H9 (cell line): ENCODE results near the gene MCU. TPM values are rescaled to one million over a fixed set of nuclear protein-coding genes. Genes with fewer than 3 reads are reported as not detected.

ENCODE experiments used
- DNase-seq: peaks from one replicate; pipeline ENCODE4 v3.0.0-alpha.2; 2017
- H2AFZ ChIP-seq: one replicate; pipeline ENCODE4 v1.6.1; 2013; ENCODE audit warnings: mild to moderate bottlenecking, low read length, control low read depth, moderate library complexity
- H2AK5ac ChIP-seq: 2 replicates; pipeline ENCODE4 v1.6.1; 2013; ENCODE audit warnings: low read length, control low read depth, mixed read lengths; ENCODE audit not compliant: insufficient read length
- H2BK120ac ChIP-seq: one replicate; pipeline ENCODE4 v1.6.1; 2013; ENCODE audit warnings: low read depth, mild to moderate bottlenecking, low read length, control low read depth, inconsistent platforms; ENCODE audit not compliant: poor library complexity, severe bottlenecking
- H2BK12ac ChIP-seq: 2 replicates; pipeline ENCODE4 v1.6.1; 2013; ENCODE audit warnings: low read length, control low read depth, mixed read lengths, low read depth; ENCODE audit not compliant: insufficient read length
- H2BK15ac ChIP-seq: 2 replicates; pipeline ENCODE4 v1.6.1; 2013; ENCODE audit warnings: low read depth, low read length, control low read depth
- H2BK20ac ChIP-seq: one replicate; pipeline ENCODE4 v1.6.1; 2013; ENCODE audit warnings: low read depth, mild to moderate bottlenecking, low read length, control low read depth, inconsistent platforms; ENCODE audit not compliant: poor library complexity, severe bottlenecking
- H2BK5ac ChIP-seq: 2 replicates; pipeline ENCODE4 v1.6.1; 2013; ENCODE audit warnings: low read length, control low read depth, mixed read lengths; ENCODE audit not compliant: insufficient read length
- H3K14ac ChIP-seq: 2 replicates; pipeline ENCODE4 v1.6.1; 2013; ENCODE audit warnings: low read length, control low read depth; ENCODE audit not compliant: insufficient read depth
- H3K18ac ChIP-seq: 2 replicates; pipeline ENCODE4 v1.6.1; 2013; ENCODE audit warnings: low read depth, mild to moderate bottlenecking, mixed read lengths, low read length, control low read depth; ENCODE audit not compliant: insufficient read length
- H3K23ac ChIP-seq: 2 replicates; pipeline ENCODE4 v1.6.1; 2013; ENCODE audit warnings: low read length, control low read depth, mixed read lengths, low read depth; ENCODE audit not compliant: insufficient read length
- H3K23me2 ChIP-seq: 2 replicates; pipeline ENCODE4 v1.6.1; 2013; ENCODE audit warnings: low read depth, mild to moderate bottlenecking, mixed read lengths, low read length, control low read depth; ENCODE audit not compliant: insufficient read length, poor library complexity, severe bottlenecking
- H3K27ac ChIP-seq: 2 replicates; pipeline ENCODE4 v1.5.1; 2013; ENCODE audit warnings: low read length, control low read depth, mixed read lengths, low read depth; ENCODE audit not compliant: insufficient read length
- H3K27me3 ChIP-seq: 2 replicates; pipeline ENCODE4 v1.6.1; 2013; ENCODE audit warnings: low read length, control low read depth, inconsistent platforms; ENCODE audit not compliant: insufficient read depth
- H3K4ac ChIP-seq: 2 replicates; pipeline ENCODE4 v1.6.1; 2013; ENCODE audit warnings: low read depth, mild to moderate bottlenecking, control low read depth, inconsistent platforms, low read length, moderate library complexity
- H3K4me1 ChIP-seq: 2 replicates; pipeline ENCODE4 v1.6.1; 2013; ENCODE audit warnings: low read length, control low read depth, inconsistent platforms; ENCODE audit not compliant: insufficient read depth
- H3K4me2 ChIP-seq: 2 replicates; pipeline ENCODE4 v1.6.1; 2013; ENCODE audit warnings: low read length, control low read depth, mixed read lengths; ENCODE audit not compliant: insufficient read length, insufficient read depth
- H3K56ac ChIP-seq: 2 replicates; pipeline ENCODE4 v1.6.1; 2013; ENCODE audit warnings: low read depth, mild to moderate bottlenecking, mixed read lengths, low read length, control low read depth; ENCODE audit not compliant: insufficient read length
- H3K79me1 ChIP-seq: 2 replicates; pipeline ENCODE4 v1.6.1; 2013; ENCODE audit warnings: low read depth, mild to moderate bottlenecking, moderate library complexity, low read length, control low read depth, inconsistent platforms; ENCODE audit not compliant: insufficient read depth, poor library complexity, severe bottlenecking
- H3K79me2 ChIP-seq: 2 replicates; pipeline ENCODE4 v1.6.1; 2013; ENCODE audit warnings: low read length, control low read depth, inconsistent platforms; ENCODE audit not compliant: insufficient read depth
- H3K9ac ChIP-seq: 2 replicates; pipeline ENCODE4 v1.6.1; 2013; ENCODE audit warnings: low read length, control low read depth, mixed read lengths; ENCODE audit not compliant: insufficient read length; ENCODE audit errors: extremely low read depth
- H3K9me3 ChIP-seq: one replicate; pipeline ENCODE4 v1.6.1; 2013; ENCODE audit warnings: low read depth, low read length, inconsistent platforms; ENCODE audit not compliant: control insufficient read depth
- H3T11ph ChIP-seq: one replicate; pipeline ENCODE4 v1.6.1; 2013; ENCODE audit warnings: mild to moderate bottlenecking, low read length, control low read depth, inconsistent platforms
- H4K20me1 ChIP-seq: one replicate; pipeline ENCODE4 v1.6.1; 2013; ENCODE audit not compliant: control insufficient read depth, insufficient read length, insufficient read depth
- H4K5ac ChIP-seq: 2 replicates; pipeline ENCODE4 v1.6.1; 2013; ENCODE audit warnings: low read depth, mild to moderate bottlenecking, mixed read lengths, low read length, control low read depth; ENCODE audit not compliant: insufficient read length
- H4K8ac ChIP-seq: replicated peaks from 2 replicates; pipeline ENCODE4 v1.6.1; 2013; ENCODE audit warnings: low read length, control low read depth, mixed read lengths, low read depth; ENCODE audit not compliant: insufficient read length
- H4K91ac ChIP-seq: 2 replicates; pipeline ENCODE4 v1.6.1; 2013; ENCODE audit warnings: low read depth, mild to moderate bottlenecking, moderate library complexity, mixed read lengths, low read length, control low read depth; ENCODE audit not compliant: insufficient read length
- H3K27ac Mint-ChIP-seq, 3 experiments: 2 replicates in 2 of 3; 3 replicates in 1 of 3; pipeline ENCODE4 v1.8.0; 2020 to 2021; ENCODE audit warnings: mixed read lengths in 3 of 3, mild to moderate bottlenecking in 1 of 3, moderate library complexity in 1 of 3
- H3K27me3 Mint-ChIP-seq: 2 replicates; pipeline ENCODE4 v1.8.0; 2021; ENCODE audit warnings: low read depth, mild to moderate bottlenecking, moderate library complexity, mixed read lengths
- H3K36me3 Mint-ChIP-seq, 3 experiments: 2 replicates in 2 of 3; 3 replicates in 1 of 3; pipeline ENCODE4 v1.8.0; 2020 to 2021; ENCODE audit warnings: low read depth in 3 of 3, mixed read lengths in 3 of 3; ENCODE audit not compliant: insufficient read depth in 1 of 3
- H3K4me1 Mint-ChIP-seq, 2 experiments: 2 replicates each; pipeline ENCODE4 v1.8.0; 2020; ENCODE audit warnings: mixed read lengths in 2 of 2
- H3K4me3 Mint-ChIP-seq, 2 experiments: 2 replicates in 1 of 2; 3 replicates in 1 of 2; pipeline ENCODE4 v1.8.0; 2020 to 2021; ENCODE audit warnings: mild to moderate bottlenecking in 2 of 2, mixed read lengths in 2 of 2, moderate library complexity in 1 of 2
- H3K9me3 Mint-ChIP-seq, 2 experiments: 2 replicates in 1 of 2; 3 replicates in 1 of 2; pipeline ENCODE4 v1.8.0; 2020; ENCODE audit warnings: mild to moderate bottlenecking in 2 of 2, mixed read lengths in 2 of 2, moderate library complexity in 1 of 2
- CTCF ChIP-seq: fragments of 200-600 bp; sonication (generic); conservative IDR thresholded peaks from 3 replicates; pipeline ENCODE4 v1.8.0; 2021; ENCODE audit warnings: antibody characterized with exemption, mild to moderate bottlenecking
- WGBS: extraction: QIAGEN DNeasy Blood & Tissue Kit; methylation state at CpG from one replicate; pipeline ENCODE4 v1.1.7; 2013; ENCODE audit warnings: missing lambda C conversion rate, low lambda C conversion rate, mixed read lengths; ENCODE audit not compliant: insufficient read length; ENCODE audit errors: extremely low coverage; 5-methylcytosine and 5-hydroxymethylcytosine counted together
- total RNA-seq: library from RNA; stranded (reverse); gene quantifications from 2 replicates; pipeline ENCODE4 v1.2.1, GENCODE V29; 2021

MCU gene
- total RNA-seq, 1 experiment from 2014 or later, result 36.6 TPM

GRCh38 chr10:72927485-72927884, 235.5 kb downstream of the MCU start:
- H3K4me2 ChIP-seq, result no peak overlapping the region
- no peaks in the 10 kb centered on the region for H3K79me1 ChIP-seq
- no peaks in the 10 kb centered on the region; the same call in 1 of the 2 replicates for H3K27me3 Mint-ChIP-seq
- H2AFZ ChIP-seq, result no peak overlapping the region
- H3K9ac ChIP-seq, result no peak overlapping the region
- no peak overlapping the region for H2BK20ac ChIP-seq
- no peak overlapping the region for H3T11ph ChIP-seq
- no peak overlapping the region for H2BK15ac ChIP-seq
- no peaks in the 10 kb centered on the region for H3K4me1 Mint-ChIP-seq
- H3K23ac ChIP-seq, result no peak overlapping the region
- no peak overlapping the region for H4K5ac ChIP-seq
- no peak overlapping the region for H2BK5ac ChIP-seq
- TF ChIP-seq CTCF, result no peak
- no peaks in the 10 kb centered on the region for H3K79me2 ChIP-seq
- no peak overlapping the region for H3K27ac ChIP-seq
- no peak overlapping the region for H3K18ac ChIP-seq
- no peaks in the 10 kb centered on the region for H3K9me3 Mint-ChIP-seq
- no peak overlapping the region; a peak in 1 of 7 replicates for H3K27ac Mint-ChIP-seq
- WGBS, result no CpG with 5 or more reads among the region's 5 CpGs
- no peak overlapping the region for H4K8ac ChIP-seq
- H3K4ac ChIP-seq, result no peak overlapping the region
- no peak overlapping the region for H4K91ac ChIP-seq
- H3K4me3 Mint-ChIP-seq, result no peak overlapping the region
- no peaks in the 10 kb centered on the region for H3K27me3 ChIP-seq
- H3K56ac ChIP-seq, result no peak overlapping the region
- H2AK5ac ChIP-seq, result no peak overlapping the region
- no peaks in the 10 kb centered on the region for H3K23me2 ChIP-seq
- H2BK12ac ChIP-seq, result no peak overlapping the region
- no peak overlapping the region for H2BK120ac ChIP-seq
- no peak overlapping the region for H3K14ac ChIP-seq
- no peaks in the 10 kb centered on the region for H3K9me3 ChIP-seq
- no peak for DNase-seq
- H4K20me1 ChIP-seq, result no peaks in the 10 kb centered on the region
- no peaks in the 10 kb centered on the region for H3K36me3 Mint-ChIP-seq
- H3K4me1 ChIP-seq, result no peaks in the 10 kb centered on the region
